Transverse colon (tissue), 4 donors: Measurements from ENCODE around the gene SEMA5B. TPM values are rescaled to one million over a fixed set of nuclear protein-coding genes. Genes with fewer than 3 reads are reported as not detected.

ENCODE experiments used
- DNase-seq: peaks from one replicate; pipeline ENCODE4 v3.0.0-alpha.2; 2019
- H3K27ac ChIP-seq, 4 donors: fragments of 200-600 bp; sonication (generic); 2 replicates each; pipeline ENCODE4 v1.5.1; 2016 to 2018; ENCODE audit warnings: inconsistent platforms in 4 of 4
- H3K27me3 ChIP-seq: fragments of 200-600 bp; sonication (generic); 2 replicates; pipeline ENCODE4 v1.5.1; 2017; ENCODE audit warnings: inconsistent platforms
- H3K36me3 ChIP-seq, 4 donors: fragments of 200-600 bp; sonication (generic); 2 replicates each; pipeline ENCODE4 v1.5.1; 2017 to 2019; ENCODE audit warnings: inconsistent platforms in 4 of 4
- H3K4me1 ChIP-seq, 4 donors: fragments of 200-600 bp; sonication (generic); 2 replicates each; pipeline ENCODE4 v1.5.1; 2017 to 2020; ENCODE audit warnings: inconsistent platforms in 4 of 4
- H3K4me3 ChIP-seq, 4 donors: fragments of 200-600 bp; sonication (generic); 1 replicate in 1 of 4; 2 replicates in 3 of 4; pipeline versions ENCODE4 v1.5.1 to v1.6.1; 2017 to 2019; ENCODE audit warnings: inconsistent platforms in 4 of 4
- H3K9me3 ChIP-seq, 2 donors: fragments of 200-600 bp; sonication (generic); 2 replicates each; pipeline ENCODE4 v1.5.1; 2017 to 2019; ENCODE audit warnings: inconsistent platforms in 2 of 2
- CTCF ChIP-seq, 5 experiments: fragments of 200-600 bp in 3 of 5; fragments of 450-650 bp in 2 of 5; sonication (generic) in 3 of 5; IDR thresholded peaks; 1 replicate in 2 of 5; 2 replicates in 3 of 5; pipeline ENCODE4 v1.5.1; 2016 to 2017; ENCODE audit warnings: antibody characterized with exemption in 5 of 5, inconsistent platforms in 3 of 5, mild to moderate bottlenecking in 2 of 5, moderate library complexity in 1 of 5
- EP300 ChIP-seq: sonication (generic); formaldehyde crosslinking; IDR thresholded peaks from one replicate; pipeline ENCODE4 v1.6.1; 2017; ENCODE audit warnings: antibody characterized with exemption, low read depth
- POLR2A ChIP-seq: fragments of 450-650 bp; IDR thresholded peaks from one replicate; pipeline ENCODE4 v1.6.1; 2016; ENCODE audit warnings: antibody characterized with exemption, mild to moderate bottlenecking, moderate library complexity
- POLR2AphosphoS5 ChIP-seq, 3 donors: sonication (generic); formaldehyde crosslinking; IDR thresholded peaks; one replicate each; pipeline ENCODE4 v1.6.1; 2016; ENCODE audit warnings: antibody characterized with exemption in 3 of 3
- WGBS, 2 donors: methylation state at CpG; one replicate each; pipeline ENCODE4 v1.1.5; 2018; ENCODE audit warnings: low coverage in 1 of 2; 5-methylcytosine and 5-hydroxymethylcytosine counted together
- in situ Hi-C, 4 donors: fragments of 200-750 bp; cut with MboI; loops; one replicate each; pipeline versions ENCODE4 v1.15.0 to v1.15.1; 2017; ENCODE audit warnings: low sequenced_read_pairs in 3 of 4, low pct_ligation_motif_present in 1 of 4, low pct_unique_long_range_greater_than_20kb in 1 of 4
- intact Hi-C: fragments of 100-400 bp; cut with DNase I; formaldehyde crosslinking; loops from one replicate; pipeline ENCODE4 v1.15.1; 2023; ENCODE audit warnings: low total_unique reads
- total RNA-seq, 4 donors: library from RNA; depleted of rRNA; stranded (reverse); fragments of >200 nt; gene quantifications; one replicate each; pipeline ENCODE4 v1.1.0, GENCODE V29; 2016

Gene SEMA5B
- total RNA-seq, 4 donors from 2014 or later, result 0.16 to 1.4 (median 0.27) TPM; not detected in 1

- WGBS, 2 donors, result 74 to 85% methylated on average over 8 to 14 of the region's 14 CpGs
- Histone ChIP-seq H3K9me3 (no peaks in the 10 kb centered on the region), H3K4me3 (no peak overlapping the region), H3K27me3 (no peaks in the 10 kb centered on the region), H3K4me1 (no peaks in the 10 kb centered on the region), H3K36me3 (no peaks in the 10 kb centered on the region), H3K27ac (no peak overlapping the region)
- TF ChIP-seq POLR2A (no peak), POLR2AphosphoS5 (IDR thresholded peaks at IDR 0.05) (no peak), CTCF (IDR thresholded peaks at IDR 0.05) (no peak), EP300 (no peak)
- no peak for DNase-seq
- intact Hi-C loops (no loop called here), in situ Hi-C loops (loop anchor here in 2 of 4 donors (25.0 kb wide), 1 partner anchor 332 kb away; no protein-coding TSS in a partner anchor)
Measured at GRCh38 chr3:122930063-122930997, 97.2 kb downstream of the SEMA5B start.

GRCh38 chr3:122929188-122930062, 98.1 kb downstream of the SEMA5B start:
- WGBS, 2 donors, result 33 to 58% methylated on average over 3 to 11 of the region's 12 CpGs
- no peak overlapping the region for H3K4me3 ChIP-seq
- TF ChIP-seq CTCF (IDR thresholded peaks at IDR 0.05) (no peak), POLR2A (no peak), POLR2AphosphoS5 (IDR thresholded peaks at IDR 0.05) (no peak)
- intact Hi-C loops, result no loop called here
- DNase-seq, result no peak
- in situ Hi-C loops, result loop anchor here in 2 of 4 donors (25.0 kb wide), 1 partner anchor 333 kb away; no protein-coding TSS in a partner anchor
- no peaks in the 10 kb centered on the region for H3K4me1 ChIP-seq
- H3K9me3 ChIP-seq, result no peaks in the 10 kb centered on the region
- H3K27me3 ChIP-seq, result peaks cover 5% of the 10 kb centered on the region
- H3K36me3 ChIP-seq, result no peaks in the 10 kb centered on the region
- H3K27ac ChIP-seq, result no peak overlapping the region

- in situ Hi-C loops, result loop anchor here in 2 of 4 donors (25.0 kb wide), 1 partner anchor 334 kb away; no protein-coding TSS in a partner anchor
- intact Hi-C loops, result no loop called here
- 90% methylated on average over 24 of the region's 24 CpGs; no CpG with 5 or more reads in 1 of the 2 donors for WGBS, 2 donors
- no peak overlapping the region for H3K27ac ChIP-seq
- H3K36me3 ChIP-seq, result no peaks in the 10 kb centered on the region
- H3K4me3 ChIP-seq, result no peak overlapping the region
- peaks cover 13% of the 10 kb centered on the region for H3K27me3 ChIP-seq
- TF ChIP-seq POLR2A, result no peak
- TF ChIP-seq CTCF (IDR thresholded peaks at IDR 0.05), result no peak
- no peak for TF ChIP-seq POLR2AphosphoS5 (IDR thresholded peaks at IDR 0.05)
- no peak for TF ChIP-seq EP300
- H3K4me1 ChIP-seq, result no peaks in the 10 kb centered on the region
- H3K9me3 ChIP-seq, result no peaks in the 10 kb centered on the region
- DNase-seq, result no peak
Measured at GRCh38 chr3:122928396-122929187, 99.0 kb downstream of the SEMA5B start.
